K562 (cell line): ENCODE data around the gene SH2D4B. TPM values are rescaled to one million over a fixed set of nuclear protein-coding genes. Genes with fewer than 3 reads are reported as not detected.

ENCODE experiments used
- ATAC-seq: fragments of 200-7000 bp; cut with Tn5 transposase; 3 replicates; pipeline ENCODE4 v1.9.1; 2020; ENCODE audit warnings: moderate library complexity
- BruUV-seq: library from RNA; stranded (reverse); fragments of 400-500 nt; replicated peaks from 2 replicates; lab custom pipeline; 2021; lab: Mats Ljungman, UMichigan
- CTCF ChIA-PET: fragments of 300-600 bp; formaldehyde crosslinking; extraction: SDS; loops from one replicate; lab custom pipeline; 2021; ENCODE audit warnings: low intra/inter-chr PET ratio; lab: Yijun Ruan, JAX
- POLR2A ChIA-PET: fragments of 300-600, 350-650 bp; sonication (Branson Sonifier 250); formaldehyde crosslinking; extraction: SDS; loops from one replicate; lab custom pipeline; 2021; ENCODE audit warnings: antibody characterized with exemption, inconsistent platforms; lab: Yijun Ruan, JAX
- DNase-seq, 4 experiments: peaks; one replicate each; pipeline versions ENCODE4 v3.0.0 to v3.0.0-alpha.2; 2011 to 2018; ENCODE audit warnings: low spot score in 3 of 4, mixed read lengths in 3 of 4; ENCODE audit errors: extremely low read depth in 1 of 4
- FAIRE-seq: peaks from 2 replicates; lab custom pipeline; 2011; peaks lifted over from hg19 to GRCh38; lab: Jason Lieb, UNC
- H2AFZ ChIP-seq: 2 replicates; pipeline ENCODE4 v1.6.0; 2011; ENCODE audit warnings: low read depth, low read length, control low read depth, inconsistent platforms
- H3K27ac ChIP-seq: fragments of 200-600 bp; 3 replicates; pipeline ENCODE4 v1.8.0; 2011; ENCODE audit warnings: low read depth, mild to moderate bottlenecking, control low read depth, inconsistent platforms, low read length, moderate library complexity, mixed read lengths; ENCODE audit errors: extremely low read depth
- H3K27me3 ChIP-seq, 2 experiments: fragments of 300-600 bp in 1 of 2; 2 replicates in 1 of 2; 3 replicates in 1 of 2; pipeline versions ENCODE4 v1.6.0 to v1.8.0; 2011; ENCODE audit warnings: inconsistent platforms in 2 of 2, low read length in 2 of 2, mild to moderate bottlenecking in 1 of 2, mixed read lengths in 1 of 2, moderate library complexity in 1 of 2; ENCODE audit not compliant: control insufficient read depth in 2 of 2, insufficient read depth in 2 of 2
- H3K36me3 ChIP-seq: fragments of 300-600 bp; 3 replicates; pipeline ENCODE4 v1.8.0; 2011; ENCODE audit warnings: mild to moderate bottlenecking, low read length, inconsistent platforms; ENCODE audit not compliant: control insufficient read depth, insufficient read depth
- H3K4me1 ChIP-seq, 2 experiments: fragments of 200-600 bp in 1 of 2; replicated peaks in 1 of 2; 2 replicates in 1 of 2; 3 replicates in 1 of 2; pipeline versions ENCODE4 v1.5.1 to v1.8.0; 2011; ENCODE audit warnings: inconsistent platforms in 2 of 2, low read length in 2 of 2, mild to moderate bottlenecking in 1 of 2, mixed read lengths in 1 of 2, moderate library complexity in 1 of 2; ENCODE audit not compliant: control insufficient read depth in 2 of 2, insufficient read depth in 2 of 2
- H3K4me2 ChIP-seq: 2 replicates; pipeline ENCODE4 v1.6.1; 2011; ENCODE audit warnings: low read length, control low read depth, inconsistent platforms, mixed read lengths; ENCODE audit not compliant: insufficient read depth
- H3K4me3 ChIP-seq: fragments of 200-600 bp; sonication (generic), shearing (Covaris generic); 2 replicates; pipeline ENCODE4 v1.5.1; 2016; ENCODE audit warnings: control low read depth, inconsistent platforms
- H3K79me2 ChIP-seq: fragments of 200-600 bp; 3 replicates; pipeline ENCODE4 v1.8.0; 2011; ENCODE audit warnings: low read length, inconsistent platforms; ENCODE audit not compliant: control insufficient read depth, insufficient read depth
- H3K9ac ChIP-seq, 2 experiments: 2 replicates each; pipeline versions ENCODE4 v1.6.0 to v1.6.1; 2011; ENCODE audit warnings: low read depth in 2 of 2, low read length in 2 of 2, control low read depth in 1 of 2, inconsistent platforms in 1 of 2, mild to moderate bottlenecking in 1 of 2, mixed read lengths in 1 of 2; ENCODE audit not compliant: insufficient read depth in 1 of 2
- H3K9me1 ChIP-seq: one replicate; pipeline ENCODE4 v1.6.0; 2011; ENCODE audit warnings: inconsistent platforms, mild to moderate bottlenecking, low read length, moderate library complexity; ENCODE audit not compliant: control insufficient read depth, insufficient read depth
- H3K9me3 ChIP-seq: replicated peaks from 2 replicates; pipeline ENCODE4 v1.5.1; 2011; ENCODE audit warnings: low read depth, low read length, inconsistent platforms; ENCODE audit not compliant: control insufficient read depth, insufficient read depth
- H4K20me1 ChIP-seq: replicated peaks from 2 replicates; pipeline ENCODE4 v1.6.1; 2011; ENCODE audit warnings: low read length, inconsistent platforms, mixed read lengths; ENCODE audit not compliant: control insufficient read depth, insufficient read depth
- BACH1 ChIP-seq: fragments of 200-800 bp; sonication (Bioruptor generic); IDR thresholded peaks from 2 replicates; pipeline ENCODE4 v1.6.1; 2016; ENCODE audit warnings: missing genetic modification characterization, missing compliant biosample characterization
- E2F4 ChIP-seq: sonication (generic); formaldehyde crosslinking; IDR thresholded peaks from 2 replicates; pipeline ENCODE4 v1.8.0; 2022; ENCODE audit warnings: mild to moderate bottlenecking, low read depth, missing genetic modification reagents
- ELF1 ChIP-seq: fragments of 200-800 bp; sonication (Bioruptor generic); IDR thresholded peaks from 2 replicates; pipeline ENCODE4 v1.6.1; 2016; ENCODE audit warnings: missing genetic modification characterization, missing compliant biosample characterization
- FIP1L1 ChIP-seq: fragments of 200-400 bp; formaldehyde crosslinking; IDR thresholded peaks from 2 replicates; pipeline ENCODE4 v1.6.1; 2018; ENCODE audit warnings: mild to moderate bottlenecking, low read depth, low read length; ENCODE audit not compliant: poor library complexity, severe bottlenecking
- HOMEZ ChIP-seq: fragments of 250-450 bp; sonication (Bioruptor Pico); IDR thresholded peaks from 2 replicates; pipeline ENCODE4 v1.4.0; 2020; ENCODE audit warnings: mild to moderate bottlenecking, moderate library complexity
- SRF ChIP-seq, 2 experiments: fragments of 250-450, 450-650 bp in 1 of 2; sonication (Bioruptor Pico) in 1 of 2; sonication (generic) in 1 of 2; formaldehyde crosslinking; IDR thresholded peaks; 2 replicates each; pipeline versions ENCODE4 v1.5.0 to v1.5.1; 2020 to 2022; ENCODE audit warnings: mild to moderate bottlenecking in 1 of 2, missing genetic modification reagents in 1 of 2
- YY1 ChIP-seq, 3 experiments: IDR thresholded peaks; 2 replicates each; pipeline ENCODE4 v1.6.1; 2011; ENCODE audit warnings: low read length in 2 of 3, mild to moderate bottlenecking in 2 of 3, moderate library complexity in 2 of 3, borderline replicate concordance in 1 of 3, control low read depth in 1 of 3, low read depth in 1 of 3; ENCODE audit not compliant: insufficient read depth in 3 of 3, insufficient replicate concordance in 2 of 3, control insufficient read depth in 1 of 3, insufficient read length in 1 of 3; ENCODE audit errors: extremely low read depth in 1 of 3
- WGBS: fragments of 100-300 bp; shearing (Covaris generic); methylation state at CpG from one replicate; pipeline ENCODE4 v1.1.6; 2016; ENCODE audit warnings: low coverage, mixed read lengths; ENCODE audit not compliant: insufficient coverage; ENCODE audit errors: missing lambda C conversion rate; 5-methylcytosine and 5-hydroxymethylcytosine counted together
- in situ Hi-C: fragments of 300-500 bp; cut with MboI; formaldehyde crosslinking; loops from 4 replicates; pipeline ENCODE4 v1.15.0; 2018; ENCODE audit warnings: inconsistent platforms, mixed read lengths
- intact Hi-C: fragments of 100-400 bp; cut with micrococcal nuclease; formaldehyde crosslinking; loops from 2 replicates; pipeline ENCODE4 v1.14.2; 2022
- polyA plus RNA-seq, 8 experiments: library from polyadenylated mRNA; depleted of rRNA in 4 of 8; stranded (reverse) in 5 of 8; unstranded in 3 of 8; fragments of >200 nt; fragmentation: Nextera tagmentation in 2 of 8; fragmentation: Illumina TruSeq in 1 of 8; extraction: Ambion mirVana in 2 of 8; extraction: Trizol in 1 of 8; gene quantifications; 2 replicates each; pipeline versions ENCODE4 v1.2.1 to v1.2.3, GENCODE V29; 2011 to 2014; ENCODE audit warnings: inconsistent platforms in 1 of 8, missing spikeins in 1 of 8
- total RNA-seq, 7 experiments: library from RNA; depleted of rRNA in 6 of 7; stranded (reverse); fragments of >200 nt in 6 of 7; fragmentation: Illumina TruSeq in 2 of 7; extraction: Trizol in 2 of 7; gene quantifications; 2 replicates each; pipeline versions ENCODE4 v1.2.1 to v1.2.3, GENCODE V29; 2011 to 2021; ENCODE audit warnings: low replicate concordance in 1 of 7
- TF ChIP-seq, protein P1 (sequence below): sonication (generic); formaldehyde crosslinking; IDR thresholded peaks from 2 replicates; pipeline ENCODE4 v1.8.1; 2023; ENCODE audit warnings: mild to moderate bottlenecking, missing genetic modification reagents

Gene SH2D4B
- total and polyA plus RNA-seq, 9 of the 15 experiments (the other 6 are each of a cell fraction or from before 2014, with no cell fraction given) = 0.03 to 0.14 (median 0.04) TPM; not detected in 4

DNA sequence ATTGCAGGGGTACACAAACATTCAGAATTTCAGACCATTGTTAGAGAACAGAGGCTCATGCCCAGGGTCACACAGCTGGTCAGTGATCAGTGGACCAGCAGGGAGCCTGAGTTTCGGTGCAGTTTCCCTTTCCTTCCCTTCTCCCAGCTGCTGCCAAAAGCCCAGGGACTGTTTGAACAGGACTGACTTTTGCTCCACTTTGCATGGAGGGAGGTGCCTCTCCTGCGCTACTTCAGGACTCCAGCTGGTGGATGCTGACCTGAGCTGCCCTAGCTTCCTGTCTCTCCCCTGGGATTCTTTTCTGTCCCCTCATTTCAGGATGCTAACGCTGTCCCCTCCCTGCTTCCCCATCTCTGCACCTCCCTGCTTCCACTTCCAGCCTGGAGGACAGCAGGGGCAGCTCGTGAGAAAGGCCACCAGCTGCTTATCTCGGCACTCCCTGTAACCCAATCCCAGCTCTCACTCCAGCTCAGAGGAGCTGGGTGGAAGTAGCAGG is 14.5 kb downstream of the SH2D4B start:
- Histone ChIP-seq H3K79me2 (no peaks in the 10 kb centered on the region), H3K36me3 (no peaks in the 10 kb centered on the region), H3K4me2 (no peak overlapping the region), H3K9me3 (no peaks in the 10 kb centered on the region), H4K20me1 (no peaks in the 10 kb centered on the region), H2AFZ (no peak overlapping the region), H3K4me1 (no peaks in the 10 kb centered on the region), H3K27me3 (peaks cover 25 to 47% of the 10 kb centered on the region in 2 experiments), H3K27ac (no peak overlapping the region), H3K9ac (no peak overlapping the region), H3K9me1 (no peaks in the 10 kb centered on the region), H3K4me3 (no peak overlapping the region)
- no TSS peak for BruUV-seq
- TF ChIP-seq FIP1L1 (no peak), SRF (CRISPR knock-in tag; IDR thresholded peaks at IDR 0.05) (no peak), E2F4 (no peak), YY1 (IDR thresholded peaks at IDR 0.05; ENCODE audit: borderline replicate concordance in 1 of 3, control insufficient read depth in 1 of 3, extremely low read depth in 1 of 3, insufficient read depth in 3 of 3, insufficient read length in 1 of 3, insufficient replicate concordance in 2 of 3, low read depth in 1 of 3, low read length in 2 of 3) (no peak), ELF1 (tag) (no peak), BACH1 (no peak), HOMEZ (CRISPR knock-in tag) (no peak)
- TF ChIP-seq, protein P1, sequence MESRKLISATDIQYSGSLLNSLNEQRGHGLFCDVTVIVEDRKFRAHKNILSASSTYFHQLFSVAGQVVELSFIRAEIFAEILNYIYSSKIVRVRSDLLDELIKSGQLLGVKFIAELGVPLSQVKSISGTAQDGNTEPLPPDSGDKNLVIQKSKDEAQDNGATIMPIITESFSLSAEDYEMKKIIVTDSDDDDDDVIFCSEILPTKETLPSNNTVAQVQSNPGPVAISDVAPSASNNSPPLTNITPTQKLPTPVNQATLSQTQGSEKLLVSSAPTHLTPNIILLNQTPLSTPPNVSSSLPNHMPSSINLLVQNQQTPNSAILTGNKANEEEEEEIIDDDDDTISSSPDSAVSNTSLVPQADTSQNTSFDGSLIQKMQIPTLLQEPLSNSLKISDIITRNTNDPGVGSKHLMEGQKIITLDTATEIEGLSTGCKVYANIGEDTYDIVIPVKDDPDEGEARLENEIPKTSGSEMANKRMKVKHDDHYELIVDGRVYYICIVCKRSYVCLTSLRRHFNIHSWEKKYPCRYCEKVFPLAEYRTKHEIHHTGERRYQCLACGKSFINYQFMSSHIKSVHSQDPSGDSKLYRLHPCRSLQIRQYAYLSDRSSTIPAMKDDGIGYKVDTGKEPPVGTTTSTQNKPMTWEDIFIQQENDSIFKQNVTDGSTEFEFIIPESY = no peak
- ATAC-seq = peak; percentile 56
- no peak for FAIRE-seq
- no peak for DNase-seq
- ChIA-PET CTCF (no interaction called here), POLR2A (interaction anchor here (0.7 kb wide), 1 partner anchor 53 kb away, joined by 3 read pairs; no protein-coding TSS in a partner anchor)
- WGBS = 0% methylated on average over 5 of the region's 5 CpGs
- intact Hi-C loops = no loop called here
- in situ Hi-C loops = no loop called here
